ENCODE data around the gene IL31RA. TPM values are rescaled to one million over a fixed set of nuclear protein-coding genes. Genes with fewer than 3 reads are reported as not detected.

The IL31RA gene
- total RNA-seq, 3 donors from 2014 or later: not detected

DNA sequence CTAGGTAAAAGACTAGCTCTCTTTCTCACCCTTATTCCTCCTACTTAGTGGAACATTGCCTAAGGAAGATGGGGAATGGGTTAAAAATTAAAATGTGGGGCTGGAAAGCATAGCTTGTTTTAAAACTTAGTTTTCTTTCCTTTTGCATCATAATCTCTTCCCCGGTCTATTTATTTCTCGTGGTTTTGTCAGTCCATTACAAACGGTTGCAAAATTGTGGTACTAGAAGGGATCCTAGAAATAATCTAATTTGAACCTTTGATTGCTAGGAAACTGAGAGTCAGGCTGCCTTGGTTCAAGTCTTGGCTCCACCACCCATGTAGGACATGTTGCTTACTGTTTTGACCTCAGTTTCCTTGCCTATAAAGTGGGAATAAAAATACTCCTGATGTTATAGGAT, 1.3 kb downstream of the IL31RA start:
- DNase-seq (ENCODE audit: low spot score in 2 of 2): no peak
- H3K36me3 ChIP-seq: no peaks in the 10 kb centered on the region
- TF ChIP-seq, protein P1, sequence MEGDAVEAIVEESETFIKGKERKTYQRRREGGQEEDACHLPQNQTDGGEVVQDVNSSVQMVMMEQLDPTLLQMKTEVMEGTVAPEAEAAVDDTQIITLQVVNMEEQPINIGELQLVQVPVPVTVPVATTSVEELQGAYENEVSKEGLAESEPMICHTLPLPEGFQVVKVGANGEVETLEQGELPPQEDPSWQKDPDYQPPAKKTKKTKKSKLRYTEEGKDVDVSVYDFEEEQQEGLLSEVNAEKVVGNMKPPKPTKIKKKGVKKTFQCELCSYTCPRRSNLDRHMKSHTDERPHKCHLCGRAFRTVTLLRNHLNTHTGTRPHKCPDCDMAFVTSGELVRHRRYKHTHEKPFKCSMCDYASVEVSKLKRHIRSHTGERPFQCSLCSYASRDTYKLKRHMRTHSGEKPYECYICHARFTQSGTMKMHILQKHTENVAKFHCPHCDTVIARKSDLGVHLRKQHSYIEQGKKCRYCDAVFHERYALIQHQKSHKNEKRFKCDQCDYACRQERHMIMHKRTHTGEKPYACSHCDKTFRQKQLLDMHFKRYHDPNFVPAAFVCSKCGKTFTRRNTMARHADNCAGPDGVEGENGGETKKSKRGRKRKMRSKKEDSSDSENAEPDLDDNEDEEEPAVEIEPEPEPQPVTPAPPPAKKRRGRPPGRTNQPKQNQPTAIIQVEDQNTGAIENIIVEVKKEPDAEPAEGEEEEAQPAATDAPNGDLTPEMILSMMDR (IDR thresholded peaks at IDR 0.05): no peak
- TF ChIP-seq POLR2A (IDR thresholded peaks at IDR 0.05): no peak
- TF ChIP-seq POLR2AphosphoS5 (IDR thresholded peaks at IDR 0.05): no peak
- H3K4me1 ChIP-seq: no peaks in the 10 kb centered on the region
- H3K4me3 ChIP-seq: no peak overlapping the region
- no peaks in the 10 kb centered on the region for H3K9me3 ChIP-seq
- no peaks in the 10 kb centered on the region for H3K27me3 ChIP-seq
- no peak overlapping the region for H3K27ac ChIP-seq
- intact Hi-C loops (cut with DNase I; ENCODE audit: low total_unique reads): no loop called here

DNA sequence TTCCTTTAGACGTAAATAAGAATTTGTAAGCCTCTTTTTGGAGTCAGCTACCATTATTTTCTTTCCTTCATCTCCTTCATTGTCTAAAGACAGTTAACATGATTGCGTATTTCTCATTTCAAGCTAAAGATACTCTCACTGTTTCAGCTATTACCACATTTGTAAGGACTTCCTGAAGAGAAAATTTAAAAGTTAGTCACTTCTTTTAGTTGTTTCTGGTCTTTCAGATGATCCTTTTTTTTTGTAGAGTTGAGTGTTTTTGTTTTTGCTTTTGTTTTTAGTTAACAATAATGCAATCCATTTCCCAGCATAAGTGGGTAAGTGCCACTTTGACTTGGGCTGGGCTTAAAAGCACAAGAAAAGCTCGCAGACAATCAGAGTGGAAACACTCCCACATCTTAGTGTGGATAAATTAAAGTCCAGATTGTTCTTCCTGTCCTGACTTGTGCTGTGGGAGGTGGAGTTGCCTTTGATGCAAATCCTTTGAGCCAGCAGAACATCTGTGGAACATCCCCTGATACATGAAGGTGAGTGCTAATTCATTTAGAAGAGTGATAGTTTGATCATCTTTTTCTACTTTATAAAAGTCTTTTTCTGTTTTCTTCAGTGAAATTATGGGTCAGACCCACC, 2.0 kb downstream of the IL31RA start:
- intact Hi-C loops (cut with DNase I; ENCODE audit: low total_unique reads): no loop called here
- TF ChIP-seq, protein P1 (IDR thresholded peaks at IDR 0.05): no peak
- TF ChIP-seq POLR2A (IDR thresholded peaks at IDR 0.05): no peak
- no peak for TF ChIP-seq POLR2AphosphoS5 (IDR thresholded peaks at IDR 0.05)
- H3K4me3 ChIP-seq: no peak overlapping the region
- no peak overlapping the region for H3K27ac ChIP-seq
- H3K9me3 ChIP-seq: no peaks in the 10 kb centered on the region
- H3K4me1 ChIP-seq: no peaks in the 10 kb centered on the region
- no peak for DNase-seq (ENCODE audit: low spot score in 2 of 2)
- no peaks in the 10 kb centered on the region for H3K27me3 ChIP-seq
- H3K36me3 ChIP-seq: no peaks in the 10 kb centered on the region

DNA sequence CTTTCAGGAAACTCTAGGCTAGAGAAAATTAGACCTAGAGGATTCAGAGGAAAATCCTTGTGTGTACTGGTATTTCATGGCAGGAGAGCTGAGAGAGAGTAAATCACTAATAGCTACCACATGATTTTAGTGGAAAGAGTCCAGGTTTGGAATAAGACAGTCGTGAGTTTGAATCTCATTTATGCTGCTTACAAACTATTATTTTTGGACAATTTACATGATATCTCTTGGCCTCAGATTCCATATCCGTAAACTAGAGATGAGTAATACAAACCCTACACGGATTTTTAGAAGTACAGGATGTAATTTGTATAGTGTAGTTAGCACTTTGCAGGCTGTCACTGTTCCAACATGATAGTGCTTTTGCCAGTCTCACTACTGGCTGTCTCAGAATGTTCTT, 2.7 kb downstream of the IL31RA start:
- Histone ChIP-seq H3K27me3 (no peaks in the 10 kb centered on the region), H3K27ac (no peak overlapping the region), H3K36me3 (no peaks in the 10 kb centered on the region), H3K4me1 (no peaks in the 10 kb centered on the region), H3K4me3 (no peak overlapping the region), H3K9me3 (no peaks in the 10 kb centered on the region)
- intact Hi-C loops (cut with DNase I; ENCODE audit: low total_unique reads): no loop called here
- no peak for TF ChIP-seq POLR2A (IDR thresholded peaks at IDR 0.05)
- TF ChIP-seq, protein P1 (IDR thresholded peaks at IDR 0.05): no peak
- no peak for TF ChIP-seq POLR2AphosphoS5 (IDR thresholded peaks at IDR 0.05)
- no peak for DNase-seq (ENCODE audit: low spot score in 2 of 2)

DNA sequence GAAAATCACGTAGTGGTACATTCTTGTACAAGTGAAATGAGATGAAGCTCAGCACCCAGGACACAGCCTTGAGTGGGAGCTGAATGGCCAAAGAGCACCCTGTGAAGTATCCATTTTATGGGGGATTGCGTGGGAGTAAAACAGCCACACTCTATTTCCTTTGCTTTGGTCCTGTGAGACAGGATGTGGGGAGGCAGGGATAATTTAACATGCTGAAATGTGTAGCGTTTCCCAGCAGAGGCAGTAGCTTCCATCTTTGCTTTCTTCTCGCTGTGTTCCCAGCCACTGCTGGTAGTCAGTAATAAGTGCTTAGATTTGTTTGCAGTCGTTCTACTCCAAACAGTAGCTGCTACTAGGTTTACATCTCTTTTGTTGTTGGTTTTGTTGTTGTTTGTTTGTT, 4.4 kb downstream of the IL31RA start:
- intact Hi-C loops (cut with DNase I; ENCODE audit: low total_unique reads): no loop called here
- no peak for DNase-seq (ENCODE audit: low spot score in 2 of 2)
- Histone ChIP-seq H3K9me3 (no peaks in the 10 kb centered on the region), H3K4me3 (no peak overlapping the region), H3K4me1 (no peaks in the 10 kb centered on the region), H3K36me3 (no peaks in the 10 kb centered on the region), H3K27me3 (no peaks in the 10 kb centered on the region), H3K27ac (no peak overlapping the region)
- TF ChIP-seq, protein P1 (IDR thresholded peaks at IDR 0.05): no peak
- TF ChIP-seq POLR2A (IDR thresholded peaks at IDR 0.05) (no peak), POLR2AphosphoS5 (IDR thresholded peaks at IDR 0.05) (no peak)

DNA sequence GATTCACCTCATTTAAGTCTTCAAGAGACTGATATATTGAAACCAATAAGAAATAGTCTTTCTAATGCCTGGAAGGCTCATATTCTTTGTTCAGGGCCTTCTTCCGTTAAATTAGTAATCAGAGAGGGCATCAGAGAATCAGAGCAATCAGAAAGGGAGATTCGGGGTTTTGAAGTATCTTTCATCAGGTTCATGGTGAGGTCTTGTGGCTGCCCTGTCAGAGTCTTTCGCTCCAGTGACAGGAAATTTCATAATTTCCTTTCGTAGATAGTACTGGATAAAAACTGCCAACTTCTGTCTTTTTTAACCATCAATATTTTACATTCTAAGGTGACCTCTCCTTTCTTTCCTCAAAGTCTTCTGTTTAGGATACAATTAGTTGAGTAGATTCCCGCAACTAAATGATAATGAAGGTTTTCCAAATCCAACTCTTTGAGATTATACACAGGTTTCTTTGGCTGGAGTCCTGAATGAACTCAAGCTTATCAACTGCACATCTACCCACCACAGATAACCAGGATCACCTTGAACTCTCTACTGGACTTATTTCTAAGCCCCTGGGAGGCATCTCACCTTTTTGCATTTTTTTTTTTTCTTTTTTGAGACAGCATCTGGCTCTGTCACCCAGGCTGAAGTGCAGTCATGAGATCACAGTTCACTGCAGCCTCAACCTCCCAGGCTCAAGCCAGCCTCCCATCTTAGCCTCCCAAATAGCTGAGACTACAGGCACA, 5.5 kb downstream of the IL31RA start:
- Histone ChIP-seq H3K36me3 (no peaks in the 10 kb centered on the region), H3K27me3 (no peaks in the 10 kb centered on the region), H3K27ac (no peak overlapping the region), H3K4me3 (no peak overlapping the region), H3K4me1 (no peaks in the 10 kb centered on the region), H3K9me3 (no peaks in the 10 kb centered on the region)
- intact Hi-C loops (cut with DNase I; ENCODE audit: low total_unique reads): loop anchor here (1.0 kb wide), 1 partner anchor 14 kb away; no protein-coding TSS in a partner anchor
- TF ChIP-seq POLR2A (IDR thresholded peaks at IDR 0.05): no peak
- TF ChIP-seq, protein P1 (IDR thresholded peaks at IDR 0.05): no peak
- TF ChIP-seq POLR2AphosphoS5 (IDR thresholded peaks at IDR 0.05): no peak
- DNase-seq (ENCODE audit: low spot score in 2 of 2): no peak

All from breast epithelium (tissue), 4 donors.